GM12878 (cell line): ENCODE results near the gene REEP1. TPM values are rescaled to one million over a fixed set of nuclear protein-coding genes. Genes with fewer than 3 reads are reported as not detected.

Experiments used
- ATAC-seq: fragments of 200-7000 bp; cut with Tn5 transposase; 3 replicates; pipeline ENCODE4 v1.9.1; 2020; ENCODE audit warnings: mild to moderate bottlenecking, moderate library complexity
- BruUV-seq: library from RNA; stranded (reverse); fragments of 400-500 nt; replicated peaks from 2 replicates; lab custom pipeline; 2021; lab: Mats Ljungman, UMichigan
- CTCF ChIA-PET: fragments of 300-600 bp; sonication (Branson Sonifier 250); formaldehyde crosslinking; extraction: SDS; loops from one replicate; lab custom pipeline; 2021; ENCODE audit warnings: inconsistent platforms; lab: Yijun Ruan, JAX
- POLR2A ChIA-PET: fragments of 350-600 bp; formaldehyde crosslinking; extraction: SDS; loops from one replicate; lab custom pipeline; 2021; ENCODE audit warnings: inconsistent platforms; lab: Charles Lee
- RAD21 ChIA-PET: fragments of 300-600 bp; sonication (Branson Sonifier 250); formaldehyde crosslinking; loops from one replicate; lab custom pipeline; 2023; ENCODE audit warnings: antibody characterized with exemption; ENCODE audit not compliant: unreplicated experiment; lab: Charles Lee
- SMC1A ChIA-PET: fragments of 300-600 bp; sonication (Branson Sonifier 250); formaldehyde crosslinking; loops from one replicate; lab custom pipeline; 2023; ENCODE audit not compliant: unreplicated experiment, uncharacterized antibody; lab: Charles Lee
- DNase-seq: peaks from one replicate; pipeline ENCODE4 v3.0.0-alpha.2; 2011; ENCODE audit warnings: low read depth, low spot score
- FAIRE-seq: peaks from 3 replicates; lab custom pipeline; 2011; peaks lifted over from hg19 to GRCh38; lab: Jason Lieb, UNC
- H2AFZ ChIP-seq: 2 replicates; pipeline ENCODE4 v1.6.0; 2011; ENCODE audit warnings: low read depth, low read length, control low read depth; ENCODE audit not compliant: control insufficient read depth
- H3K27ac ChIP-seq: 2 replicates; pipeline ENCODE4 v1.5.1; 2011; ENCODE audit warnings: control low read depth; ENCODE audit not compliant: control insufficient read depth, insufficient read depth
- H3K27me3 ChIP-seq, 2 experiments: replicated peaks in 1 of 2; 2 replicates each; pipeline versions ENCODE4 v1.6.0 to v1.6.1; 2011; ENCODE audit warnings: low read length in 1 of 2; ENCODE audit not compliant: control insufficient read depth in 2 of 2, insufficient read depth in 2 of 2
- H3K36me3 ChIP-seq, 2 experiments: 2 replicates each; pipeline ENCODE4 v1.5.1; 2011; ENCODE audit warnings: low read length in 1 of 2; ENCODE audit not compliant: control insufficient read depth in 2 of 2, insufficient read depth in 2 of 2
- H3K4me1 ChIP-seq: 2 replicates; pipeline ENCODE4 v1.6.1; 2011; ENCODE audit warnings: mild to moderate bottlenecking, low read length, moderate library complexity, mixed read lengths; ENCODE audit not compliant: control insufficient read depth, insufficient read depth
- H3K4me2 ChIP-seq: 2 replicates; pipeline ENCODE4 v1.6.0; 2011; ENCODE audit warnings: control low read depth; ENCODE audit not compliant: control insufficient read depth, insufficient read depth
- H3K4me3 ChIP-seq: fragments of 200-600 bp; sonication (generic); 2 replicates; pipeline ENCODE4 v1.5.1; 2016
- H3K79me2 ChIP-seq: 2 replicates; pipeline ENCODE4 v1.6.0; 2011; ENCODE audit warnings: low read length; ENCODE audit not compliant: control insufficient read depth, insufficient read depth
- H3K9ac ChIP-seq: 2 replicates; pipeline ENCODE4 v1.8.0; 2011; ENCODE audit warnings: low read length, control low read depth, mixed read lengths; ENCODE audit not compliant: control insufficient read depth, insufficient read depth
- H3K9me3 ChIP-seq: replicated peaks from 3 replicates; pipeline ENCODE4 v1.5.1; 2011; ENCODE audit warnings: mild to moderate bottlenecking, low read length; ENCODE audit not compliant: control insufficient read depth, insufficient read depth
- H4K20me1 ChIP-seq: 2 replicates; pipeline ENCODE4 v1.6.0; 2011; ENCODE audit not compliant: control insufficient read depth, insufficient read depth
- ETV6 ChIP-seq, 2 experiments: fragments of 450-650 bp in 1 of 2; IDR thresholded peaks in 1 of 2; conservative IDR thresholded peaks in 1 of 2; 2 replicates each; pipeline ENCODE4 v1.6.1; 2014; ENCODE audit warnings: antibody characterized with exemption in 1 of 2, borderline replicate concordance in 1 of 2, low read depth in 1 of 2, mild to moderate bottlenecking in 1 of 2, moderate library complexity in 1 of 2
- PBX3 ChIP-seq: IDR thresholded peaks from 2 replicates; pipeline ENCODE4 v1.6.1; 2011; ENCODE audit warnings: mild to moderate bottlenecking, low read depth, low read length, moderate library complexity; ENCODE audit not compliant: insufficient replicate concordance
- RAD51 ChIP-seq: fragments of 450-650 bp; IDR thresholded peaks from 2 replicates; pipeline ENCODE4 v1.6.1; 2016; ENCODE audit warnings: moderate library complexity, mild to moderate bottlenecking, inconsistent platforms
- SMAD5 ChIP-seq: IDR thresholded peaks from 2 replicates; pipeline ENCODE4 v1.6.1; 2016; ENCODE audit warnings: antibody characterized with exemption, low read depth
- ZBTB11 ChIP-seq: fragments of 450-650 bp; formaldehyde crosslinking; IDR thresholded peaks from 2 replicates; pipeline ENCODE4 v1.5.0; 2022; ENCODE audit warnings: mild to moderate bottlenecking, missing genetic modification characterization
- WGBS: methylation state at CpG from one replicate; pipeline ENCODE4 v1.1.6; 2016; ENCODE audit warnings: low lambda C conversion rate; ENCODE audit not compliant: insufficient replicate concordance, insufficient coverage; ENCODE audit errors: missing lambda C conversion rate; 5-methylcytosine and 5-hydroxymethylcytosine counted together
- in situ Hi-C: fragments of 300-500 bp; cut with MboI; formaldehyde crosslinking; loops from 9 replicates; pipeline ENCODE4 v1.14.3; 2018; ENCODE audit warnings: mixed read lengths
- intact Hi-C: fragments of 100-400 bp; cut with micrococcal nuclease; formaldehyde crosslinking; loops from one replicate; pipeline ENCODE4 v1.14.2; 2022; ENCODE audit not compliant: unreplicated experiment
- polyA plus RNA-seq, 11 experiments: library from polyadenylated mRNA; depleted of rRNA in 4 of 11; unstranded in 6 of 11; stranded (reverse) in 5 of 11; fragments of >200 nt; fragmentation: Nextera tagmentation in 4 of 11; fragmentation: Illumina TruSeq in 1 of 11; extraction: Ambion mirVana in 4 of 11; extraction: Trizol in 1 of 11; gene quantifications; 1 replicate in 1 of 11; 2 replicates in 10 of 11; pipeline versions ENCODE4 v1.2.1 to v1.2.3, GENCODE V29; 2011 to 2016; ENCODE audit warnings: inconsistent platforms in 2 of 11, missing spikeins in 2 of 11, low read depth in 1 of 11
- total RNA-seq, 4 experiments: library from RNA; depleted of rRNA in 3 of 4; stranded (reverse); fragments of >200 nt in 3 of 4; fragmentation: Illumina TruSeq in 1 of 4; extraction: Trizol in 1 of 4; gene quantifications; 2 replicates each; pipeline versions ENCODE4 v1.2.1 to v1.2.3, GENCODE V29; 2013 to 2021
- TF ChIP-seq, protein P1 (sequence below): fragments of 150-350 bp; IDR thresholded peaks from 2 replicates; pipeline ENCODE4 v1.6.1; 2016; ENCODE audit warnings: low read depth, low read length
- TF ChIP-seq, protein P2 (sequence below): IDR thresholded peaks from 2 replicates; pipeline ENCODE4 v1.6.1; 2012; ENCODE audit warnings: low read depth, low read length, improper control_type of control experiment

REEP1 gene
- total and polyA plus RNA-seq, 10 of the 15 experiments (the other 5 are each of a cell fraction or from before 2014, with no cell fraction given), result 0.02 to 0.30 (median 0.09) TPM; not detected in 1

DNA sequence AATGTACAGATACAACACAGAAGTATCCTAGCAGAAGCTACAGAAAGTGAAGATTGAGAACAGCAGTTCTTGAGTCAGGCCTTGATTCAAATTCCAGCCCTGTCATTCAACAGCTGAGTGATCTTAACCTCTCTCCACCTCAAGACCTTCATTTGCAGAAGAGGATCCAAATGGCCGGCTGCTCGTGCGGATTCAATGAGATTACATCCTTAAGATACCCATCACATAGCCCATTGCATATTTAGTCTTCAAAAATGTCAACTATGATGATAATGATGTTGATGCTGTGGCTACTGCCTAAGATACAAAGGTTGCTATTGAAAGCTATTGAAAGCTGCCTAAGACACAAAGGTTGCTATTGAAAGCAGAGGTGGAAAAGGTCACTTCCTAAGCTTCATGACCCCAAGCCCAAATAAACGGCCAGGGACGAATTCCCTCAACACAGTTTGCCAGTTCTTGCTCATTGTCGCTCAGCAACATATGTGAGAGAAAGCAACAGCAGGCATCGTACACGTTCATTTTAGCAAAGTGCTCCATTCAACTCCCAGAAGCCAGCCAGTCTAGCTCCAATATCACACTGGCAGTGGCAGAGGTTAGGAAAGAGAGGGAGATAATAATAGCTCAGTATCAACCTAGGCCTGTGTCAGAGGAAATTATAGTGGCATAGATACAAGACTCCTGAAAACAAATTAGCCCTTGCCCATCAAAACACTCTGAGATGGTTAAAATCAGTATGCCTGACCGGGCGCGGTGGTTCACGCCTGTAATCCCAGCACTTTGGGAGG is 102.0 kb downstream of the REEP1 start (continued):
- no peak for TF ChIP-seq PBX3

DNA sequence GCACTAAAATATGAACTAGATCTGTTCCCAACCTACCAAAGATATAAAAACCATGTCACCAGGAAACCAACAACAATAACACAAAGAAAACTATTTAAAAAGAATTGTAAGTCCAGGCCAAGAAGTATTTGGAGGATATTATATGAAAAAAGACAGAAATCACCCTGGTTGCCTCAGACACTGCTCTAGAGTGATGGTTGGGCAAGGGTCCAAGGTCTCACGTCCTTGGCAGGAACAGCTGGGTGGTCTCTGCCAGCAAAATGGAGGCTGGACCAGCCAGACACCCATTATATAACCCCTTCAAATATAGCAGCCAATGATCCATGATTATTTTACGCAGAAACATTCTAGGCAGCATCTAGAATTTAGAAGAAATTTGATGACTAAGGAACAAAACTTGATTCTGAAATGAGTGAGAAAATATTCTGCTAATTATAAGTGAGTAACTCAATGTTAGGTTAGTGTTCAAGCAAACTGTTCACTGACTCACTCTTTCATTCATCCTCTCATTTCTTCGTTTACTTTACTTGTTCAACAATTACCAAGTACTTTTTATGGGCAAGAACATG is 102.8 kb downstream of the REEP1 start:
- Histone ChIP-seq H3K36me3 (no peaks in the 10 kb centered on the region), H3K4me2 (no peak overlapping the region), H4K20me1 (no peaks in the 10 kb centered on the region), H2AFZ (no peak overlapping the region), H3K4me1 (peaks cover 15% of the 10 kb centered on the region), H3K27me3 (no peaks in the 10 kb centered on the region), H3K9me3 (no peaks in the 10 kb centered on the region), H3K27ac (no peak overlapping the region), H3K4me3 (no peak overlapping the region), H3K9ac (no peak overlapping the region), H3K79me2 (no peaks in the 10 kb centered on the region)
- intact Hi-C loops (no loop called here), in situ Hi-C loops (no loop called here)
- BruUV-seq, result no TSS peak
- ChIA-PET CTCF (interaction anchor here (1.0 to 1.9 kb wide), 3 partner anchors 10 to 64 kb away, joined by 5 to 10 read pairs (median 5); no protein-coding TSS in a partner anchor), RAD21 (interaction anchor here (1.3 to 1.5 kb wide), 2 partner anchors 9 to 13 kb away, joined by 5 read pairs; no protein-coding TSS in a partner anchor), SMC1A (interaction anchor here (1.1 to 1.2 kb wide), 2 partner anchors 40 to 135 kb away, joined by 3 to 4 read pairs; no protein-coding TSS in a partner anchor), POLR2A (interaction anchor here (1.1 kb wide), 1 partner anchor 131 kb away, joined by 3 read pairs; no protein-coding TSS in a partner anchor)
- FAIRE-seq (no peak), ATAC-seq (no peak), DNase-seq (no peak)
- 37% methylated on average over 3 of the region's 3 CpGs for WGBS
- TF ChIP-seq, protein P1, sequence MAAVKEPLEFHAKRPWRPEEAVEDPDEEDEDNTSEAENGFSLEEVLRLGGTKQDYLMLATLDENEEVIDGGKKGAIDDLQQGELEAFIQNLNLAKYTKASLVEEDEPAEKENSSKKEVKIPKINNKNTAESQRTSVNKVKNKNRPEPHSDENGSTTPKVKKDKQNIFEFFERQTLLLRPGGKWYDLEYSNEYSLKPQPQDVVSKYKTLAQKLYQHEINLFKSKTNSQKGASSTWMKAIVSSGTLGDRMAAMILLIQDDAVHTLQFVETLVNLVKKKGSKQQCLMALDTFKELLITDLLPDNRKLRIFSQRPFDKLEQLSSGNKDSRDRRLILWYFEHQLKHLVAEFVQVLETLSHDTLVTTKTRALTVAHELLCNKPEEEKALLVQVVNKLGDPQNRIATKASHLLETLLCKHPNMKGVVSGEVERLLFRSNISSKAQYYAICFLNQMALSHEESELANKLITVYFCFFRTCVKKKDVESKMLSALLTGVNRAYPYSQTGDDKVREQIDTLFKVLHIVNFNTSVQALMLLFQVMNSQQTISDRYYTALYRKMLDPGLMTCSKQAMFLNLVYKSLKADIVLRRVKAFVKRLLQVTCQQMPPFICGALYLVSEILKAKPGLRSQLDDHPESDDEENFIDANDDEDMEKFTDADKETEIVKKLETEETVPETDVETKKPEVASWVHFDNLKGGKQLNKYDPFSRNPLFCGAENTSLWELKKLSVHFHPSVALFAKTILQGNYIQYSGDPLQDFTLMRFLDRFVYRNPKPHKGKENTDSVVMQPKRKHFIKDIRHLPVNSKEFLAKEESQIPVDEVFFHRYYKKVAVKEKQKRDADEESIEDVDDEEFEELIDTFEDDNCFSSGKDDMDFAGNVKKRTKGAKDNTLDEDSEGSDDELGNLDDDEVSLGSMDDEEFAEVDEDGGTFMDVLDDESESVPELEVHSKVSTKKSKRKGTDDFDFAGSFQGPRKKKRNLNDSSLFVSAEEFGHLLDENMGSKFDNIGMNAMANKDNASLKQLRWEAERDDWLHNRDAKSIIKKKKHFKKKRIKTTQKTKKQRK, result no peak
- TF ChIP-seq ZBTB11 (CRISPR knock-in tag) (no peak), RAD51 (no peak), ETV6 (conservative IDR thresholded peaks at IDR 0.05 in 1 of 2, IDR thresholded peaks at IDR 0.05 in 1 of 2; ENCODE audit: borderline replicate concordance in 1 of 2, low read depth in 1 of 2) (no peak), SMAD5 (no peak)
- TF ChIP-seq, protein P2, sequence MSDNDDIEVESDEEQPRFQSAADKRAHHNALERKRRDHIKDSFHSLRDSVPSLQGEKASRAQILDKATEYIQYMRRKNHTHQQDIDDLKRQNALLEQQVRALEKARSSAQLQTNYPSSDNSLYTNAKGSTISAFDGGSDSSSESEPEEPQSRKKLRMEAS, result no peak
